ENCODE data around the gene USP48.
"Not testable (repeated sequence)": the region's sequence is repeated elsewhere in the genome, so short reads cannot be mapped to it uniquely, and the experiment has no call there.

USP48 gene

DNA sequence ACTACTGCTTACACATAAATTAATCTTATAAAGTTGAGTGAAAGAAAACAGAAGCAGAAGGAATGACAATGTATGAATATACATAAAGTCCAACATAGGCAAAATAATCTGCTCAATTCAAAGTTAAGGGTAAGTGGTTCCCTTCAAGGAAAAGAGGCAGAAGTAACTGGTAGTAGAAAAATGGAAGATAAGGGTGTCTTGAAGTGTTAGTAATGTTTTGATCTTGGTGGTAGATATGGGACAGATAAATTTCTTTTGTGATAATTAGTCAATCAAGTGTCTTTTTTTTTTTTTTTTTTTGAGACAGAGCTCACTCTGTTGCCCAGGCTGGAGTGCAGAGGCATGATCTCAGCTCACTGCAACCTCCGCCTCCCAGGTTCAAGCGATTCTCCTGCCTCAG is 12.7 kb downstream of the USP48 start:
- TF ChIP-seq, protein P1, sequence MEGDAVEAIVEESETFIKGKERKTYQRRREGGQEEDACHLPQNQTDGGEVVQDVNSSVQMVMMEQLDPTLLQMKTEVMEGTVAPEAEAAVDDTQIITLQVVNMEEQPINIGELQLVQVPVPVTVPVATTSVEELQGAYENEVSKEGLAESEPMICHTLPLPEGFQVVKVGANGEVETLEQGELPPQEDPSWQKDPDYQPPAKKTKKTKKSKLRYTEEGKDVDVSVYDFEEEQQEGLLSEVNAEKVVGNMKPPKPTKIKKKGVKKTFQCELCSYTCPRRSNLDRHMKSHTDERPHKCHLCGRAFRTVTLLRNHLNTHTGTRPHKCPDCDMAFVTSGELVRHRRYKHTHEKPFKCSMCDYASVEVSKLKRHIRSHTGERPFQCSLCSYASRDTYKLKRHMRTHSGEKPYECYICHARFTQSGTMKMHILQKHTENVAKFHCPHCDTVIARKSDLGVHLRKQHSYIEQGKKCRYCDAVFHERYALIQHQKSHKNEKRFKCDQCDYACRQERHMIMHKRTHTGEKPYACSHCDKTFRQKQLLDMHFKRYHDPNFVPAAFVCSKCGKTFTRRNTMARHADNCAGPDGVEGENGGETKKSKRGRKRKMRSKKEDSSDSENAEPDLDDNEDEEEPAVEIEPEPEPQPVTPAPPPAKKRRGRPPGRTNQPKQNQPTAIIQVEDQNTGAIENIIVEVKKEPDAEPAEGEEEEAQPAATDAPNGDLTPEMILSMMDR (conservative IDR thresholded peaks at IDR 0.05) = no peak
- no peak overlapping the region for H3K27ac ChIP-seq

DNA sequence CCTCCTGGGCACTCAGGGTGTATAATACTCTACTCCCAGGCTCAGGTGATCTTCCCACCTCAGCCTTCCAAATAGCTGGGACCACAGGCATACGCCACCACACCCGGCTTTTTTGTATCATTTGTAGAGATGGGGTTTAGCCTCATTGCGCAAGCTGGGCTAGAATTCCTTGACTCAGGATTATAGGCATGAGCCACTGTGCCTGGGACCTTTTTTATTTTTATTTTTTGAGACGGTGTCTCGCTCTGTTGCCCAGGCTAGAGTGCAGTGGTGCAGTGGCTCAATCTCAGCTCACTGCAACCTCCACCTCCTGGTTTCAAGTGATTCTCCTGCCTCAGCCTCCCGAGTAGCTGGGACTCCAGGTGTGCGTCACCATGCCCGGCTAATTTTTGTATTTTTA is 15.8 kb downstream of the USP48 start:
- not testable (repeated sequence) for H3K27ac ChIP-seq

DNA sequence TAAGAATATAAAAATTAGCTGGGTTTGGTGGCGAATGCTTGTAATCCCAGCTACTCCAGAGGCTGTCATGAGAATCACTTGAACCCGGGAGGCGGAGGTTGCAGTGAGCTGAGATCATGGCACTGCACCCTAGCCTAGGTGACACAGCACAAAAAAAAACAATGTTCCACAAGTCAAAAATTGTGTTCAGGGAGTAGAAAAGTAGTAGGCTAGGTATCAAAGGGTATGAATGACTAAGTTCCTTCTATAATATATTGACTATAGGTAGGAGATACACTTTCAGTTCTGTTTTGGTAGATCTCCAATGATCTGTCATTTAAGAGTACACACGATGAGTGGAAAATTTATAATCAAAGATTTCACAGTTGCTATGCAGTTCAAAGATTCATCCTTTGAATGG is 16.7 kb downstream of the USP48 start:
- no peak overlapping the region for H3K27ac ChIP-seq
- TF ChIP-seq, protein P1 (conservative IDR thresholded peaks at IDR 0.05) = no peak

DNA sequence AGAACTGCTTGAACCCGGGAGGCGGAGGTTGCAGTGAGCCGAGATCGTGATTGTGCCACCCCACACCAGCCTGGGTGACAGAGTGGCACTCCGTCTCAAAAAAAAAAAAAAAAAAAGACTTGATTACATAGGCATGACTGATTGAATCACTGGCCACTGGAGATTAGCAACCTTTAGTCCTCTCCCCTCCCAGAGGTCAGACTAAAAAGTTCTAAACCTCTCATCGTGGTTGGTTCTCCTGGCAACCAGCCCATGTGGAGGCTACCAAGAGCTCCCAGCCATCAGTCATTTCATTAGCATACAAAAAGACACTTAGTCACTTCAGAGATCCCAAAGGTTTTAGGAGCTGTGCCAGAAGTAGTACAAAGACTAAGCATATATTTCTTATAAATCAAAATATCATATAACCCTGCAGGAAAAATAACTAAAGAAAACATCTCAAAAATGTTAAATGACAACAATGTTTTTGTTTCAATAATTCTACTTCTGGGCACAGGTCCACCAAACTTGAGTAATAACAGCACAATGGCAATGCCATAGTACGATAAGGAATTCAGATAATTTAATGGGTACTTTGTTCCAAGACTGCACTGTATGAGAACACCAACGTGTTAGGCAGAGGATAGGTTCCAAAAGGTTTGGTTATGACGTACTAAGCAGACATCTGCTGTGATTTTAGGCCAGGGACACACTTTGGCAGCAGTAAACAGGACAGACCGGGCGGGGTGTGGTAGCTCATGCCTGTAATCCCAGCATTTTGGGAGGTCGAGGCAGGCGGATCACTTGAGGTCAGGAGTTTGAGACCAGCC is 18.1 kb downstream of the USP48 start:
- no peak overlapping the region for H3K27ac ChIP-seq
- TF ChIP-seq, protein P1 (conservative IDR thresholded peaks at IDR 0.05) = no peak

DNA sequence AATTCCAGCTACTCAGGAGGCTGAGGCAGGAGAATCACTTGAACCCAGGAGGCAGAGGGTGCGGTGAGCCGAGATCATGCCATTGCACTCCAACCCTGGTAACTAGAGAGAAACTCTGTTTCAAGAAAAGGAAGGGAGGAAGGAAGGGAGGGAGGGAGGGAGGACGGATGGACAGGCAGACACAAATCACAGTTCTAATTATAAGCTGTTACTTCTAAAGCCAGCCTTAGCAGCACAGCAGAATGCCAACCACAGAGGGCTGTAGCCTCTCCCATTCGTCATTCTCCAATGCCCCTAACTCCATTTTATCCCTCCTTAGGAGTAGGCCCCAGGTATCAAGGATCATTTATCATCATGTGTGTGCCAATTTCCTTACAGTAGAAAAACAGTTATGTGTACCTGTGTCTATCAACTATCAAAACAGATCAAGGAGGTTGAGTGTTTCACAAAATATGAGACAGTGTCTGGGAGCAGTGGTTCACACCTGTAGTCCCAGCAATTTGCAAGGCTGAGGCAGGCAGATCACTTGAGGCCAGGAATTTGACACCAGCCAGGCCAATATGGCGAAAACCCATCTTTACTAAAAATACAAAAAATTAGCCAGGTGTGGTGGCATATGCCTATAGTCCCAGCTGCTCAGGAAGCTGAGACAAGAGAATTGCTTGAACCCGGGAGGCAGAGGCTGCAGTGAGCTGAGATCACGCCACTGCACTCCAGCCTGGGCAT is 19.1 kb downstream of the USP48 start:
- TF ChIP-seq, protein P1 (conservative IDR thresholded peaks at IDR 0.05) = no peak
- no peak overlapping the region for H3K27ac ChIP-seq

DNA sequence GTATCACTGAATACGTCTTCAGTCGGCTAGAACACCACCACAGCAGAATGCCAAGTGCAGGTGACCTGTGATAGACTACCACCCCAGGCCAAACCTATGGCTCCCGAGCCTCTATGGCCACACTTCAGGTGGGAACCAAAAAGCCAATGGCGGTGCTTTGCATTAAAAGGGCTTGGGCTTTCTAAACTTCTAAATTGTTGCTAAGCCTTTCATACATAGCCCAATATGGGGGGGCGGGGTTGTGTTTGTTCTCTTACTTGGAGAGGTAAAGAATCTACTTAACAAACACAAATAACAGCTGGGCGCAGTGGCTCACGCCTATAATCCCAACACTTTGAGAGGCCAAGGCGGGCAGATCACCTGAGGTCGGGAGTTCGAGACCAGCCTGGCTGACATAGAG is 19.7 kb downstream of the USP48 start:
- TF ChIP-seq, protein P1 (conservative IDR thresholded peaks at IDR 0.05) = no peak
- no peak overlapping the region for H3K27ac ChIP-seq

DNA sequence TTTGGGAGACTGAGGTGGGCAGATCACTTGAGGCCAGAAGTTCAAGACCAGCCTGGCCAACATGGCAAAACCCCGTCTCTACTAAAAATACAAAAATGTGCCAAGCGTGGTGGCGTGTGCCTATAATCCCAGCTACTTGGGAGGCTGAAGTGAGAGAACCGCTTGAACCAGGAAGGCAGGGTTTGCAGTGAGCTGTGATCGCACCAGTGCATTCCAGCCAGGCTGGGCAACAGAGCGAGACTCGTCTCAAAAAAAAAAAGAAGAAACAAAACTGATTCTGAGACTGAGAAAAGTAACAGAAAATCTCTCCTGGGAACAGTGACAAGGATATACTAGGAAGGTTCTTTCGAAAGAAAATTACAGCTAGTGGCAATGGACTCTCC is 20.9 kb downstream of the USP48 start:
- H3K27ac ChIP-seq = no peak overlapping the region
- TF ChIP-seq, protein P1 (conservative IDR thresholded peaks at IDR 0.05) = no peak

DNA sequence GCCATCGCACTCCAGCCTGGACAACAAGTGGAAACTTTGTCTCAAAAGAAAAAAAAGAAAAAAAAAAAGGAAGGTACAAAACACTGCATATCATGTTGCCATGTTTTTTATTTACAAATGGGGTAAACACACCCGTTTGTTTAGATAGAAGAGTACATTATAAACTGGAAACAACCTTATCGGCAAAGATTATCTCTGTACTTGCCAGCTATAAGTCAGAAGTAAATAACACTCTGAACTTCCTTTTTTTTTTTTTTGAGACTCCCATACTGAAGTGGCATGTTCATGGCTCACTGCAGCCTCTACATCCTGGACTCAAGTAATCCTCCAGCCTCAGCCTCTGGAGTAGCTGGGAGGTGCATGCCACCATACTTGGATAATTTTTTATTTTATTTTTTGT is 21.9 kb downstream of the USP48 start:
- TF ChIP-seq, protein P1 (conservative IDR thresholded peaks at IDR 0.05) = no peak
- H3K27ac ChIP-seq = no peak overlapping the region

Measured in VCaP (cell line).